GM12878 (cell line): ENCODE data around the gene RASAL2. TPM values are rescaled to one million over a fixed set of nuclear protein-coding genes. Genes with fewer than 3 reads are reported as not detected.

Source experiments
- ATAC-seq: fragments of 200-7000 bp; cut with Tn5 transposase; 3 replicates; pipeline ENCODE4 v1.9.1; 2020; ENCODE audit warnings: mild to moderate bottlenecking, moderate library complexity
- BruUV-seq: library from RNA; stranded (reverse); fragments of 400-500 nt; replicated peaks from 2 replicates; lab custom pipeline; 2021; lab: Mats Ljungman, UMichigan
- CTCF ChIA-PET: fragments of 300-600 bp; sonication (Branson Sonifier 250); formaldehyde crosslinking; extraction: SDS; loops from one replicate; lab custom pipeline; 2021; ENCODE audit warnings: inconsistent platforms; lab: Yijun Ruan, JAX
- POLR2A ChIA-PET: fragments of 350-600 bp; formaldehyde crosslinking; extraction: SDS; loops from one replicate; lab custom pipeline; 2021; ENCODE audit warnings: inconsistent platforms; lab: Charles Lee
- RAD21 ChIA-PET: fragments of 300-600 bp; sonication (Branson Sonifier 250); formaldehyde crosslinking; loops from one replicate; lab custom pipeline; 2023; ENCODE audit warnings: antibody characterized with exemption; ENCODE audit not compliant: unreplicated experiment; lab: Charles Lee
- SMC1A ChIA-PET: fragments of 300-600 bp; sonication (Branson Sonifier 250); formaldehyde crosslinking; loops from one replicate; lab custom pipeline; 2023; ENCODE audit not compliant: unreplicated experiment, uncharacterized antibody; lab: Charles Lee
- DNase-seq: peaks from one replicate; pipeline ENCODE4 v3.0.0-alpha.2; 2011; ENCODE audit warnings: low read depth, low spot score
- FAIRE-seq: peaks from 3 replicates; lab custom pipeline; 2011; peaks lifted over from hg19 to GRCh38; lab: Jason Lieb, UNC
- H2AFZ ChIP-seq: 2 replicates; pipeline ENCODE4 v1.6.0; 2011; ENCODE audit warnings: low read depth, low read length, control low read depth; ENCODE audit not compliant: control insufficient read depth
- H3K27ac ChIP-seq: 2 replicates; pipeline ENCODE4 v1.5.1; 2011; ENCODE audit warnings: control low read depth; ENCODE audit not compliant: control insufficient read depth, insufficient read depth
- H3K27me3 ChIP-seq, 2 experiments: replicated peaks in 1 of 2; 2 replicates each; pipeline versions ENCODE4 v1.6.0 to v1.6.1; 2011; ENCODE audit warnings: low read length in 1 of 2; ENCODE audit not compliant: control insufficient read depth in 2 of 2, insufficient read depth in 2 of 2
- H3K36me3 ChIP-seq, 2 experiments: 2 replicates each; pipeline ENCODE4 v1.5.1; 2011; ENCODE audit warnings: low read length in 1 of 2; ENCODE audit not compliant: control insufficient read depth in 2 of 2, insufficient read depth in 2 of 2
- H3K4me1 ChIP-seq: 2 replicates; pipeline ENCODE4 v1.6.1; 2011; ENCODE audit warnings: mild to moderate bottlenecking, low read length, moderate library complexity, mixed read lengths; ENCODE audit not compliant: control insufficient read depth, insufficient read depth
- H3K4me2 ChIP-seq: 2 replicates; pipeline ENCODE4 v1.6.0; 2011; ENCODE audit warnings: control low read depth; ENCODE audit not compliant: control insufficient read depth, insufficient read depth
- H3K4me3 ChIP-seq: fragments of 200-600 bp; sonication (generic); 2 replicates; pipeline ENCODE4 v1.5.1; 2016
- H3K79me2 ChIP-seq: 2 replicates; pipeline ENCODE4 v1.6.0; 2011; ENCODE audit warnings: low read length; ENCODE audit not compliant: control insufficient read depth, insufficient read depth
- H3K9ac ChIP-seq: 2 replicates; pipeline ENCODE4 v1.8.0; 2011; ENCODE audit warnings: low read length, control low read depth, mixed read lengths; ENCODE audit not compliant: control insufficient read depth, insufficient read depth
- H3K9me3 ChIP-seq: replicated peaks from 3 replicates; pipeline ENCODE4 v1.5.1; 2011; ENCODE audit warnings: mild to moderate bottlenecking, low read length; ENCODE audit not compliant: control insufficient read depth, insufficient read depth
- H4K20me1 ChIP-seq: 2 replicates; pipeline ENCODE4 v1.6.0; 2011; ENCODE audit not compliant: control insufficient read depth, insufficient read depth
- BCLAF1 ChIP-seq: fragments of 450-650 bp; IDR thresholded peaks from 2 replicates; pipeline ENCODE4 v1.6.1; 2017; ENCODE audit warnings: antibody characterized with exemption, mild to moderate bottlenecking, moderate library complexity
- DPF2 ChIP-seq: fragments of 450-650 bp; IDR thresholded peaks from 2 replicates; pipeline ENCODE4 v1.6.1; 2017; ENCODE audit warnings: mild to moderate bottlenecking
- GATAD2B ChIP-seq: fragments of 450-650 bp; conservative IDR thresholded peaks from 2 replicates; pipeline ENCODE4 v1.6.1; 2017; ENCODE audit warnings: low read depth, mild to moderate bottlenecking, moderate library complexity
- HDGF ChIP-seq: fragments of 450-650 bp; IDR thresholded peaks from 2 replicates; pipeline ENCODE4 v1.6.1; 2016; ENCODE audit warnings: antibody characterized with exemption
- NFYB ChIP-seq: IDR thresholded peaks from 2 replicates; pipeline ENCODE4 v1.6.1; 2011; ENCODE audit warnings: low read depth, mild to moderate bottlenecking, low read length, improper control_type of control experiment, moderate library complexity; ENCODE audit not compliant: insufficient read depth
- PAX8 ChIP-seq: fragments of 450-650 bp; IDR thresholded peaks from 2 replicates; pipeline ENCODE4 v1.6.1; 2017; ENCODE audit warnings: mild to moderate bottlenecking, moderate library complexity
- RAD51 ChIP-seq: fragments of 450-650 bp; IDR thresholded peaks from 2 replicates; pipeline ENCODE4 v1.6.1; 2016; ENCODE audit warnings: moderate library complexity, mild to moderate bottlenecking, inconsistent platforms
- SKIL ChIP-seq: fragments of 450-650 bp; IDR thresholded peaks from 2 replicates; pipeline ENCODE4 v1.6.1; 2017; ENCODE audit warnings: mild to moderate bottlenecking, low read depth, inconsistent platforms; ENCODE audit not compliant: poor library complexity, severe bottlenecking
- SMC3 ChIP-seq: IDR thresholded peaks from 2 replicates; pipeline ENCODE4 v1.6.1; 2011; ENCODE audit warnings: low read length, improper control_type of control experiment, borderline replicate concordance
- SUPT20H ChIP-seq: IDR thresholded peaks from 2 replicates; pipeline ENCODE4 v1.6.1; 2011; ENCODE audit warnings: low read depth, mild to moderate bottlenecking, low read length, moderate library complexity, borderline replicate concordance; ENCODE audit not compliant: control insufficient read depth
- ZBTB33 ChIP-seq: fragments of 450-650 bp; IDR thresholded peaks from 2 replicates; pipeline ENCODE4 v1.6.1; 2017; ENCODE audit warnings: mild to moderate bottlenecking
- ZBTB4 ChIP-seq: fragments of 450-650 bp; formaldehyde crosslinking; IDR thresholded peaks from 2 replicates; pipeline ENCODE4 v1.4.0; 2022; ENCODE audit warnings: mild to moderate bottlenecking, moderate library complexity
- ZNF207 ChIP-seq: fragments of 450-650 bp; IDR thresholded peaks from 2 replicates; pipeline ENCODE4 v1.6.1; 2014; ENCODE audit warnings: antibody characterized with exemption, mild to moderate bottlenecking, borderline replicate concordance
- ZNF24 ChIP-seq: fragments of 450-650 bp; IDR thresholded peaks from 2 replicates; pipeline ENCODE4 v1.6.1; 2017; ENCODE audit warnings: antibody characterized with exemption, mild to moderate bottlenecking
- WGBS: methylation state at CpG from one replicate; pipeline ENCODE4 v1.1.6; 2016; ENCODE audit warnings: low lambda C conversion rate; ENCODE audit not compliant: insufficient replicate concordance, insufficient coverage; ENCODE audit errors: missing lambda C conversion rate; 5-methylcytosine and 5-hydroxymethylcytosine counted together
- in situ Hi-C: fragments of 300-500 bp; cut with MboI; formaldehyde crosslinking; loops from 9 replicates; pipeline ENCODE4 v1.14.3; 2018; ENCODE audit warnings: mixed read lengths
- intact Hi-C: fragments of 100-400 bp; cut with micrococcal nuclease; formaldehyde crosslinking; loops from one replicate; pipeline ENCODE4 v1.14.2; 2022; ENCODE audit not compliant: unreplicated experiment
- polyA plus RNA-seq, 11 experiments: library from polyadenylated mRNA; depleted of rRNA in 4 of 11; unstranded in 6 of 11; stranded (reverse) in 5 of 11; fragments of >200 nt; fragmentation: Nextera tagmentation in 4 of 11; fragmentation: Illumina TruSeq in 1 of 11; extraction: Ambion mirVana in 4 of 11; extraction: Trizol in 1 of 11; gene quantifications; 1 replicate in 1 of 11; 2 replicates in 10 of 11; pipeline versions ENCODE4 v1.2.1 to v1.2.3, GENCODE V29; 2011 to 2016; ENCODE audit warnings: inconsistent platforms in 2 of 11, missing spikeins in 2 of 11, low read depth in 1 of 11
- total RNA-seq, 4 experiments: library from RNA; depleted of rRNA in 3 of 4; stranded (reverse); fragments of >200 nt in 3 of 4; fragmentation: Illumina TruSeq in 1 of 4; extraction: Trizol in 1 of 4; gene quantifications; 2 replicates each; pipeline versions ENCODE4 v1.2.1 to v1.2.3, GENCODE V29; 2013 to 2021

Gene RASAL2
- total and polyA plus RNA-seq, 10 of the 15 experiments (the other 5 are each of a cell fraction or from before 2014, with no cell fraction given): 0.02 to 6.9 (median 0.17) TPM; not detected in 1

GRCh38 chr1:178266619-178267066 is 172.7 kb downstream of the RASAL2 start:
- intact Hi-C loops: no loop called here
- no peak for DNase-seq
- no peak for TF ChIP-seq ZNF24
- no peak for TF ChIP-seq ZNF207
- TF ChIP-seq SKIL: no peak
- no peak for TF ChIP-seq SUPT20H
- TF ChIP-seq ZBTB4 (CRISPR knock-in tag): no peak
- no peak for TF ChIP-seq DPF2
- TF ChIP-seq BCLAF1: no peak
- TF ChIP-seq ZBTB33: no peak
- TF ChIP-seq GATAD2B: no peak
- no peak for TF ChIP-seq RAD51
- TF ChIP-seq NFYB: no peak
- no peak for TF ChIP-seq HDGF
- TF ChIP-seq SMC3: no peak
- TF ChIP-seq PAX8: no peak

More at GRCh38 chr1:178266619-178267066, 172.7 kb downstream of the RASAL2 start:
- 54% methylated on average over 4 of the region's 4 CpGs for WGBS
- ATAC-seq (no peak), FAIRE-seq (no peak)
- H3K4me1 ChIP-seq: no peaks in the 10 kb centered on the region
- no peaks in the 10 kb centered on the region for H3K79me2 ChIP-seq
- no peak overlapping the region for H3K4me2 ChIP-seq
- H3K9ac ChIP-seq: no peak overlapping the region
- H3K9me3 ChIP-seq: no peaks in the 10 kb centered on the region
- H3K27me3 ChIP-seq: no peaks in the 10 kb centered on the region
- ChIA-PET RAD21 (no interaction called here), POLR2A (no interaction called here), CTCF (interaction anchor here (2.3 kb wide), 1 partner anchor 34 kb away, joined by 7 read pairs; no protein-coding TSS in a partner anchor), SMC1A (no interaction called here)
- H3K36me3 ChIP-seq: no peaks in the 10 kb centered on the region
- no peak overlapping the region for H3K4me3 ChIP-seq
- BruUV-seq: no TSS peak
- in situ Hi-C loops: no loop called here
- no peak overlapping the region for H2AFZ ChIP-seq
- H4K20me1 ChIP-seq: no peaks in the 10 kb centered on the region
- H3K27ac ChIP-seq: no peak overlapping the region
